Stomach smooth muscle (tissue), 2 donors: ENCODE data around the gene WDR91.
A peak's percentile ranks its signal among the peaks of the same experiment; 100 is the strongest.

Experiments used
- H3K27ac ChIP-seq: one replicate; pipeline ENCODE4 v1.7.0; 2013; ENCODE audit warnings: mild to moderate bottlenecking, low read length, inconsistent platforms
- H3K27me3 ChIP-seq, 2 donors: one replicate each; pipeline ENCODE4 v1.7.0; 2013; ENCODE audit warnings: low read length in 2 of 2; ENCODE audit not compliant: insufficient read depth in 2 of 2, control insufficient read depth in 1 of 2
- H3K36me3 ChIP-seq, 2 donors: one replicate each; pipeline ENCODE4 v1.7.0; 2013; ENCODE audit warnings: low read length in 2 of 2; ENCODE audit not compliant: control insufficient read depth in 2 of 2, insufficient read depth in 2 of 2
- H3K4me1 ChIP-seq: one replicate; pipeline ENCODE4 v1.7.0; 2013; ENCODE audit warnings: low read length; ENCODE audit not compliant: control insufficient read depth, insufficient read depth
- H3K4me3 ChIP-seq, 2 donors: one replicate each; pipeline ENCODE4 v1.7.0; 2013; ENCODE audit warnings: low read length in 2 of 2
- H3K9ac ChIP-seq, 2 donors: one replicate each; pipeline ENCODE4 v1.7.0; 2013; ENCODE audit warnings: low read length in 2 of 2, mild to moderate bottlenecking in 1 of 2
- H3K9me3 ChIP-seq, 2 donors: one replicate each; pipeline ENCODE4 v1.7.0; 2013; ENCODE audit warnings: low read length in 2 of 2; ENCODE audit not compliant: control insufficient read depth in 2 of 2
- donor health status: healthy.
- donor health status: Pancreatic carcinoma.

Gene WDR91

DNA sequence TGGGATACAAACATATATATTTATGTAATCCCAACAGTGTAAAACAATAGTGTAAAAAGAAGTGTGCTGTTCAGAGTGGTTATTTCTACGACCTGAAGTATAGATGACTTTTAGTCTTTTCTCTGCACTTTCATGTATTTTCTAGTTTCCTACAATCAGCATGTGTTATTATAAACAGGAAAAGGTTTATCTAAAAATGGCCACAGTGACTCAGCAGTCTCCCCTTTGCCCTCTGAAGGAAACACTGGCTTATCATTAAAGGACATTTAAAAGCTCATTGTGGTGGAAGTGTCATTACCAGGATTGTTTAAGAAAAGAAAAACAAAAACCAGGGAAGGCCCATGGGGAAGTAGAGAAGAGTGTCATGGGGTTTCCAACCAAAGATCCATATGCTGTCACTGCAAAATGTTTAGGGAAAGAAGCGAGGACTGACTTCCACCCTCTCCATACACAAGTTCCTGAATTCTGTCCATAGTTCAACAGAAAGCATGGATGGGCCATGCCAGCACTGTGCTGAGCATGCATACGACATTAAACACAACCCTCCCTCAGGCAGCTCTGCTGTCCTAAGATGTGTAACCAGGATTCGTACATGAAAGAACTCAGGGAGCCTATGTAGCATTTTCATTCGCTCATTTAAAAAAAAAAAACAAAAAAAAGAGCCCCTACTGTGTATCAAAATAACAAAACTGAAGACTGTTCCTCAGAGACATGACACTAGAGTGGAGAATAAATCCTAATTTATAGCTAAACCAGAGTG is 51.0 kb downstream of the WDR91 start:
- H3K9ac ChIP-seq = no peak overlapping the region
- peaks cover 21% of the 10 kb centered on the region for H3K4me1 ChIP-seq
- H3K4me3 ChIP-seq = no peak overlapping the region
- H3K36me3 ChIP-seq = peaks cover 5 to 9% of the 10 kb centered on the region in 2 donors
- no peaks in the 10 kb centered on the region for H3K27me3 ChIP-seq
- H3K27ac ChIP-seq = peak overlapping the region; percentile 11
- H3K9me3 ChIP-seq = peaks cover 0 to 5% of the 10 kb centered on the region in 2 donors

DNA sequence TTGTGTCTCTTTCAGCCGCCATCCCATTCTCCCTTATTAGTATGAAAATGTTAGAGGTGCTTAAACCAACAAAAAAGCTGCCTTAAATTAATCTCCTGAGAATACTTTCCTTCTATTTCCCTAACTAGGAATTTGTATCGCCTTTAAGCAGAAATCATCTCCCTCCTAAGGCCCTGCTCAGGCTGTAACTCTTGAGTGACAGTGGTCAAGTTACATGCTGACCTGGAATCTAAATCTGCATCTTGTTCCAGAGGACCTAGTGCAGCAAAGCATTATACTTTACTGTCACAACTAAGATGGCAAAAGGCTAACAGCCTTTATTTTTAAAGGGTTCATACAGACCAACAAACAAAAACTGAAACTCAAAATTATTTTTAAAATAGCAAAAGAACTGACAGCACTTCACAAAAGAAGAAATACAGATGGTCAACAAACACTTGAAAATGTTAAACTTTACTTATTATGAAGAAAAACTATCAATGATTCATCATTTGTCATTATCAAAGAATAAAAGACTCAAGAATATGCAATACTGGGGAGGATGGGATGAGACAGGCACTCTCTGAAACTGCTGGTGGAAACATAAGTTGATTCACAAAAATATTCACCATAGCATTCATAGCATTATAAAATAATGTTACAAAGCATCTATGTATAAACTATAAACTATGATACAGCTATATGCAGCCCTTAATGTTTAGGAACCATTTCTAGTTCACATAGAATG is 51.8 kb downstream of the WDR91 start:
- Histone ChIP-seq H3K4me1 (peaks cover 21% of the 10 kb centered on the region), H3K9ac (no peak overlapping the region), H3K27ac (no peak overlapping the region), H3K9me3 (peaks cover 0 to 5% of the 10 kb centered on the region in 2 donors), H3K36me3 (peaks cover 2% of the 10 kb centered on the region in 2 donors), H3K4me3 (no peak overlapping the region), H3K27me3 (no peaks in the 10 kb centered on the region)

DNA sequence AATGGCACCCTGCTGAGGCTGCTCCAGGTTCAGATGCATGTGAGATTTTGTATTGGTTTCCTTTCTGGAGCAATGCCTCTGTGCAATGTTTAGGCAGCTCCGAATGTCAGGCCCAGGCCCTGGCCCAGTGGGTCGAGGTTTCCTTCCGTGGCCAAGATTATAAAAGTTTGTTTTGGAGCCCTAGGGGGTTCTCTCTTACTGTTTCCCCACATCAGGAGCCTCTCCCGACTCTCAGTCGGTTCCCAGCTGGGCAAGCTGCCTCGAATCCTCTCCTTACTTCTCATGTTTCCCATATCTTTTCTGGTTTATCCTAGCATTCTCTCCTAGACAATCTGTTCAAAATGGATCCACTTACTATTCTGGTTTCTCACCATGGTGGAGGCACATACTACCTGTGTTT is 52.5 kb downstream of the WDR91 start:
- Histone ChIP-seq H3K4me1 (peaks cover 21% of the 10 kb centered on the region), H3K27ac (no peak overlapping the region), H3K9ac (no peak overlapping the region), H3K9me3 (peaks cover 0 to 5% of the 10 kb centered on the region in 2 donors), H3K36me3 (no peaks in the 10 kb centered on the region), H3K4me3 (no peak overlapping the region), H3K27me3 (no peaks in the 10 kb centered on the region)

DNA sequence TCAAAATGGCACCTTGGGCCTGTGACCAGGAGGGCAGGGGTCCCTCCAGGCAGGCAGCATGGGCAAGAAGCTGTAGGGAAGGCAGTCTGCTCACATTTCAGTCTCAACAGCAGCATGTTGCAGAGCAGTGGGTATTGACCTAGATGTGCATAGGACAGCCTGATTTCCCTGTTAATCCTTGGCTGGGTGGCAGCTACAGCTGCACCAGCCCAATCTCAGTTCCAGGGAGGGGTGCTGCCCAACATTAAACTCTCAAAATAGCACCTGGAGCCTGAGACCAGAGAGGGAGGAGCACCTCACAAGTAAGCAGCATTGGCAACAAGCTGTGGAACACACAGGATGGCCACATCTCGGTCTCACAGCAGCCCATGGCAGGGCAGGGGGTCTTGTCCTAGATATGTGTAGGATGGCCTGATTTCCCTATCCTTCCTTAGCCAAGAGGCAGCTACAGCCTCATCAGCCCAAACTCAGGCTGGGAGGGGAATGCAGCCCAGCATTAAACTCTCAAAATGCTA is 53.1 kb downstream of the WDR91 start:
- Histone ChIP-seq H3K4me1 (peaks cover 21% of the 10 kb centered on the region), H3K27me3 (no peaks in the 10 kb centered on the region), H3K9ac (no peak overlapping the region), H3K27ac (no peak overlapping the region), H3K9me3 (peaks cover 0 to 5% of the 10 kb centered on the region in 2 donors), H3K36me3 (no peaks in the 10 kb centered on the region), H3K4me3 (no peak overlapping the region)

DNA sequence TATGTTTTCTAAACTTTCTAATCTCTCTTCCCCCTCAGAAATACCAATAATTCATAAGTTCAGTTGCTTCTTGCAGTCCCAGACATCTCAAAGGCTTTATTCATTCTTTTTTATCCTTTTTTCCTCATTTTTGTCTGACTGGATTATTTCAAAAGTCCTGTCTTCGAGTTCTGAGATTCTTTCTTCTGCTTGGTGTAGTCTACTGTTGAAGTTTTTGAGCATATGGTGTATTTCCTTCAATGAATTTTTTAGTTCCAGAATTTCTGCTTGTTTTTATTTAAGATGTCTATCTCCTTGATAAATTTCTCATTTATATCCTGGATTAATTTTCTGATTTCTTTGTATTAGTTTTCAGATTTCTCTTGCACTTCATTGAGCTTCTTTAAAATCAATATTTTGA is 55.0 kb downstream of the WDR91 start:
- Histone ChIP-seq H3K36me3 (peaks cover 0 to 4% of the 10 kb centered on the region in 2 donors), H3K4me1 (peaks cover 14% of the 10 kb centered on the region), H3K27ac (no peak overlapping the region), H3K9me3 (peaks cover 0 to 5% of the 10 kb centered on the region in 2 donors), H3K9ac (no peak overlapping the region), H3K27me3 (no peaks in the 10 kb centered on the region), H3K4me3 (no peak overlapping the region)

DNA sequence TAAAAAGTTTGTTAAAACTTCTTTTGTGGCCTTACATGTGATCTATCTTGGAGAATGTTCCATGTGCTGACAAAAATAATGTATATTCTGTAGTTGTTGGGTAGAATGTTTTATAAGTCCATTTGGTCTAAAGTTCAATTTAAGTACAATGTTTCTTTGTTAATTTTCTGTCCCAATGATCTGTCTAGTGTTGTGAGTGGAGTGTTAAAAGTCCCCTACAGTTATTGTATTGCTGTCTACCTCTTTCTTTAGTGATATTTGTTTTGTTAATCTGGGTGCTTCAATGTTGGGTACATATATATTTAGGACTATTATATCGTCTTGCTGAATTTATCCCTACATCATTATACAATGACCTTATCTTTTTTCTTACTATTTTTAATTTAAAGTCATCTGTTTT is 56.6 kb downstream of the WDR91 start:
- H3K9me3 ChIP-seq = peaks cover 0 to 5% of the 10 kb centered on the region in 2 donors
- no peak overlapping the region for H3K4me3 ChIP-seq
- H3K27me3 ChIP-seq = no peaks in the 10 kb centered on the region
- H3K4me1 ChIP-seq = peaks cover 4% of the 10 kb centered on the region
- H3K27ac ChIP-seq = no peak overlapping the region
- H3K9ac ChIP-seq = no peak overlapping the region
- H3K36me3 ChIP-seq = peaks cover 0 to 5% of the 10 kb centered on the region in 2 donors

DNA sequence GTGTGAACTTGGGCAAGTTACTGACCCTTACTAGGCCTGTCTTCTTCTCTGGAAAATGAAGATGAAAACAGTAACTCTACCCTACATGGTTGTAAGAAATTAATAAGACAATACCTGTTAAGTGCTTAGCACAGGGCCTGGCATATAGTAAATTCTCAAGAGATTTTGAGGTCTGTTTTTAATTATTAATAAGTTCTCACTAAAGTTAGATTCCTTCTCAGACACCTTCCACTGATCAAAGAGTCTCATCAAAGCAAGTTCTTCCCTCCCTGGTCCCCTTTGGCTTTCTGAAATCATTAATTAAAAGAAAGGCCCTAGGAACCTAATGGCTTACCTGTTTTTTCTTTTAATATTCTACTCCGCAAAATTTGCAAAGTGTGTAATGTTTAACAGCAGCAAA is 58.9 kb downstream of the WDR91 start:
- no peaks in the 10 kb centered on the region for H3K27me3 ChIP-seq
- no peak overlapping the region for H3K4me3 ChIP-seq
- peaks cover 0 to 5% of the 10 kb centered on the region in 2 donors for H3K9me3 ChIP-seq
- no peak overlapping the region for H3K9ac ChIP-seq
- no peaks in the 10 kb centered on the region for H3K4me1 ChIP-seq
- H3K36me3 ChIP-seq = peaks cover 0 to 5% of the 10 kb centered on the region in 2 donors
- H3K27ac ChIP-seq = no peak overlapping the region

DNA sequence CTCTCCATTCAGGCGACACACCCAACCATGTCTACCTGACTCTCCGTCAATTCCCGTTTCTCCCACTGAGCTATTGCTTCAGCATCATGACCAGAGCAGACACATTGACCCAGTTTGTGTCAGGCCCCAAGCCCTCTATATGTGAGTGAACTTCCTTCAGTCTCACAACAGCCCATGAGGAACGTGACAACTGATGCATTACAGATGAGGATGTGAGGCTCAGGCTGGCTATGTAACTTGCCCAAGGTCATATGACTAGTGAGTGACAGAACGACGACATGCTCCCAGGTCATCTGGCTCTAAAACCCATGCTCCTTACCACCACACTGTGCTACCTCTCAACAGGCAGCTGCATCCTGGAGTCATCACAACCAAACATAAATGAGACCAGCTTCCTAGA is 59.8 kb downstream of the WDR91 start:
- H3K9me3 ChIP-seq = peaks cover 0 to 5% of the 10 kb centered on the region in 2 donors
- H3K27ac ChIP-seq = no peak overlapping the region
- no peak overlapping the region for H3K4me3 ChIP-seq
- peaks cover 0 to 5% of the 10 kb centered on the region in 2 donors for H3K36me3 ChIP-seq
- no peak overlapping the region for H3K9ac ChIP-seq
- no peaks in the 10 kb centered on the region for H3K27me3 ChIP-seq
- peaks cover 4% of the 10 kb centered on the region for H3K4me1 ChIP-seq

DNA sequence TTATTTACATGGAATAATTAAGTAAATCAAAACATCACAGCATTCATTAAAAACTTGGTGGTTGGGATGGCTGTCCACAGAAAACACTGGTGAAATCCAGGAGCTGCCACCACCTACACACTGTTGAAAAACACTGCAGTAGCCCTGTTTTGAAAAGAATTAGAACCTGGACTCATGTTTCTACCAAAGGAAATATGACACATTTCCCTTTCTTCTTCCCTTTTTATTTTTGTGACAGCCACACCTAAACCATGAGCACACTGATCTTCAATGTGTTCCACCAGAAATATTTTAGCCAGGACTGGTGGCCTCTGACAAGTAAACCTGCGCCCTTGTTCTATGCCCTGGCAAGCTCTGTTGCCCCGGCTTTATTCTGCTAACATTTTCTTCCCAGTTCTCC is 60.2 kb downstream of the WDR91 start:
- Histone ChIP-seq H3K9ac (no peak overlapping the region), H3K4me3 (no peak overlapping the region), H3K27ac (no peak overlapping the region)

DNA sequence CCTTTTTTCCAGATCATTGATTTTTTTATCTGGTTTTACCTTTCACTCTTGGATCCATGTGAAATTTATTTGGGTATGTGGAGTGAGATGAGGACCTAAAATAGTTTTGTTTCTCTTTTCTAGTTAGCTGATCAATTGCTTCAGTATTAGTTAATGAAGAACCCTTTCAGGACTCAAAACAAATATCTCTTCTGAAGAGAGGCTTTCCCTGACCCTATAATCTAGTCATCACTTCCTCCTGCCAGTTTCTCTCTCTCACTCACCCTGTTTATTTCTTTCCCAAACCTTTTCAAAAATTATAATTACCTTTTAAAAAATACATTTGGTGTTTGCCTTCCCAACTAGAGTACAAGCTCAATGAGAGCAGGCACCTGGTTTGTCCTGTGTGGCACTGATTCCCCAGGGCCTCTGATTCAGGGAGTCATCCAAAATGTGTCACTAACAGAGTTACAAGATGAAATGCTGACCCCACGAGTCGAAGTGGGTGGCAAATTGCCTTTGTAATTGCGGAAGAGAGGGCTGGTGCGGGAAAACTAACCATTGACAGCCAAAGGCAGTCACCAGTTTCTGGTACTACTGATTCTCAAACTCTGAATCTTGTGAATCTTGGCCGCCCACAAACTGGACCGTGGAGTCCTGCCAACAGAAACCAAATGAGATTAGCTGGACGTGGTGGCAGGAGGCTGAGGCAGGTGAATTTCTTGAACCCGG is 61.1 kb downstream of the WDR91 start:
- Histone ChIP-seq H3K4me1 (peaks cover 4% of the 10 kb centered on the region), H3K36me3 (peaks cover 0 to 5% of the 10 kb centered on the region in 2 donors), H3K27ac (no peak overlapping the region), H3K9ac (no peak overlapping the region), H3K27me3 (no peaks in the 10 kb centered on the region), H3K9me3 (no peaks in the 10 kb centered on the region), H3K4me3 (peak overlapping the region in 1 of 2 donors; percentile 23)

More for the DNA sequence above, 60.2 kb downstream of the WDR91 start:
- Histone ChIP-seq H3K36me3 (peaks cover 0 to 5% of the 10 kb centered on the region in 2 donors), H3K4me1 (peaks cover 4% of the 10 kb centered on the region), H3K27me3 (no peaks in the 10 kb centered on the region), H3K9me3 (peaks cover 0 to 5% of the 10 kb centered on the region in 2 donors)
